Subcutaneous abdominal adipose tissue (tissue), 5 donors: ENCODE measurements around the gene PTPN13.

Experiments
- H3K27ac ChIP-seq: one replicate; pipeline ENCODE4 v1.7.0; 2013; ENCODE audit warnings: low read depth, mild to moderate bottlenecking, inconsistent platforms, low read length, moderate library complexity
- H3K27me3 ChIP-seq, 5 donors: one replicate each; pipeline ENCODE4 v1.7.0; 2013; ENCODE audit warnings: low read length in 5 of 5, inconsistent platforms in 1 of 5; ENCODE audit not compliant: control insufficient read depth in 5 of 5, insufficient read depth in 4 of 5
- H3K36me3 ChIP-seq, 5 donors: one replicate each; pipeline ENCODE4 v1.7.0; 2013; ENCODE audit warnings: low read length in 5 of 5; ENCODE audit not compliant: control insufficient read depth in 5 of 5, insufficient read depth in 5 of 5
- H3K4me1 ChIP-seq, 5 donors: one replicate each; pipeline ENCODE4 v1.7.0; 2013; ENCODE audit warnings: low read length in 5 of 5, mild to moderate bottlenecking in 3 of 5, moderate library complexity in 1 of 5; ENCODE audit not compliant: control insufficient read depth in 5 of 5, insufficient read depth in 5 of 5
- H3K4me3 ChIP-seq, 5 donors: one replicate each; pipeline ENCODE4 v1.7.0; 2013; ENCODE audit warnings: low read length in 5 of 5, low read depth in 1 of 5
- H3K9ac ChIP-seq, 5 donors: one replicate each; pipeline ENCODE4 v1.7.0; 2013; ENCODE audit warnings: low read length in 5 of 5, mild to moderate bottlenecking in 4 of 5, moderate library complexity in 3 of 5
- H3K9me3 ChIP-seq, 5 donors: one replicate each; pipeline ENCODE4 v1.7.0; 2013; ENCODE audit warnings: low read length in 5 of 5; ENCODE audit not compliant: control insufficient read depth in 5 of 5
- donor health status: healthy.
- donor health status: healthy.
- donor health status: healthy.
- donor health status: healthy.
- donor health status: healthy.

The PTPN13 gene

DNA sequence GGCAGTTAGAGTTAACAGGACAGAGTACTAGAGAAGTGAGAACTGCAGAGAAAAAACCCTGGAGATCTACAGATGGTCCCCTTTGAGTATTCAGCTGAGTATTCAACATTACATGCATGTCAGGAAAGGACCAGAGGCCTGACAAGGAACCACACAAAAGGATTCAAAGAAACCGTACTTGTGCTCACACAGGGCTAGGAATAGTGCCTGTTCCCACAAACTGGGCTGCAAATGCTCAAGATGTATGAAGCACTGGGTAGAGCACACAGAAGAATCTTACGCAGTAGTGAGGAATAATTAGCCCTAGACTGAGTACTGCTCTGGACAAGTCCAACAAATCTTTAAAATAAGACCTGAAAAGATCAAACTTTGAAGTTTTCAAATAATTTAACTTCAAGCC is 17.6 kb downstream of the PTPN13 start:
- H3K4me1 ChIP-seq, result peaks cover 0 to 2% (median 0%) of the 10 kb centered on the region in 5 donors
- H3K4me3 ChIP-seq, result no peak overlapping the region
- H3K36me3 ChIP-seq, result no peaks in the 10 kb centered on the region
- no peak overlapping the region for H3K27ac ChIP-seq
- H3K27me3 ChIP-seq, result no peaks in the 10 kb centered on the region
- no peak overlapping the region for H3K9ac ChIP-seq
- no peaks in the 10 kb centered on the region for H3K9me3 ChIP-seq

DNA sequence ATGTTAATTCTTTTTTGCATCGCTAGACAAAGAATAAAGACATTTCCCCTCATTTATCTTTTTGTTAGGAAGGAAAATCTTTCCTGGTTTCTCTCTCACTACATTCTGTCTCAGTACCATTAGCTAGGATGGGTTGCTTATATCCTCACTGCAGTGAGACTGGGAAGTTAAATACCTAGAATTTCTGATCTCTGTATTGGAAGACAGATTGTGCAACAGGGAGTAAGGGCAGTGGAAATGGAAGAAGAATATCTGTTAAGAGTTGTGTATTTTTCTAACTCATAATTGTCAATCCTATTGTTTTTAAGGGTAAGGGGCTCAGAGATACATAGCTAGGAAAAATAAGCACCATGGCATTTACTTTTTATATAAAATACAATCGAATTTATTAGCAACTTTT is 19.6 kb downstream of the PTPN13 start:
- Histone ChIP-seq H3K36me3 (no peaks in the 10 kb centered on the region), H3K9me3 (no peaks in the 10 kb centered on the region), H3K27me3 (no peaks in the 10 kb centered on the region), H3K9ac (no peak overlapping the region), H3K4me1 (peaks cover 0 to 2% (median 0%) of the 10 kb centered on the region in 5 donors), H3K4me3 (no peak overlapping the region), H3K27ac (no peak overlapping the region)

DNA sequence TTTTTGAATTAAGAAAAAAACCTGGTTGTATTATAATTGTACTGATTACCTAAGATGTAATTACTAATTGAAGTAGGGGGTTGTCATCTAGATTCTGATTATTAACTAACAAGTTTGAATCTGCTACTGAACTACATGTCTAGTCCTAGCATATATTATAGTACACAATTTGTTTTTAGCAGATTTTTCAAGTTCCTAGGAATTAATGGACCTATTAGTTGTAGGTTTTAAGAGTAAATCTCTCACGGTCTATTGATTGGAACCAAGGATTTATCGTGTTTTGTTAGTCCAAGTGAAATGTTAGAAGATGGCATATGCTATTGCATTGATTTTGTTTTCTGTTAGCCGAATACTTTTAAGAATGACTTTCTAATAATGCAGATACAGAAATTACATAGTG is 20.8 kb downstream of the PTPN13 start:
- no peak overlapping the region for H3K27ac ChIP-seq
- H3K36me3 ChIP-seq, result no peaks in the 10 kb centered on the region
- no peaks in the 10 kb centered on the region for H3K4me1 ChIP-seq
- no peaks in the 10 kb centered on the region for H3K27me3 ChIP-seq
- peaks cover 0 to 4% (median 0%) of the 10 kb centered on the region in 5 donors for H3K9me3 ChIP-seq
- H3K4me3 ChIP-seq, result no peak overlapping the region
- H3K9ac ChIP-seq, result no peak overlapping the region

DNA sequence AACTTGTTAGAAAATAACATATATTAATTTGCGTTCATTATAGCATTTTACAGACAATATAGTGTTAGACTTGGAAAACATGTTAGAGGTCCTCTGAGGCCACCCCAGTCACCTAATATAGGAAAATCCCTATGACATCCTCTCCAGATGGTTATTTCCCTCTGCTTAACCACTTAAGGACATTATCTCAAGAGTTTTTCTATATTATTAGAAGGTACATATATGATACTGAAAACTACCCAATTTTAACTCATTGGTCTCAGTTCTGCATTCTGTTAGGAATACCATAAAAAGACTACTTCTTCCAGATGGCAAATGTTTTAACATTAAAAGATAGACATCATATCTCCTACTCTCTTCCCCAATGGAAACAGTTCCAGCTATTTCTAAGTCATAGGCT is 21.4 kb downstream of the PTPN13 start:
- peaks cover 0 to 4% (median 0%) of the 10 kb centered on the region in 5 donors for H3K9me3 ChIP-seq
- no peak overlapping the region for H3K4me3 ChIP-seq
- H3K9ac ChIP-seq, result no peak overlapping the region
- H3K27ac ChIP-seq, result no peak overlapping the region
- H3K27me3 ChIP-seq, result no peaks in the 10 kb centered on the region
- no peaks in the 10 kb centered on the region for H3K4me1 ChIP-seq
- H3K36me3 ChIP-seq, result no peaks in the 10 kb centered on the region

DNA sequence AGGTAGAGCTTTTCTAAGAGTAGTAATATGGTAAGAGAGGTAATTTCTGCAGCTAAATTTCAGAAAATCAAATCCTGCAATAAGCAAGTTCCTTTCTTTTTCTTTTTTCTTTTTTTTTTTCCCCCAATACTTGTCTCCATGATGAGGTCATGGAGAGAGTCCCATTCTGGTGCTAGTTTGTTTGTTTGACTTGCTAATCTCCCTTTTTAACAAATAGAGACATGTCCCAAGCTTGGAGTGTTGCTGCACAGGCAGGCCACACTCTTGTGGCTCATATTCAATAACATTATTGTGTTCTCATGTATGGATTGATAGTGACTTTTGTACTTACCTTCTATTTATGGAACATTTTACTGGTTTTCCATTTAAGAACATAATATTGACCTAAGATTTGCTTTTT is 25.5 kb downstream of the PTPN13 start:
- Histone ChIP-seq H3K9ac (no peak overlapping the region), H3K27ac (no peak overlapping the region), H3K4me1 (no peaks in the 10 kb centered on the region), H3K4me3 (no peak overlapping the region), H3K9me3 (peaks cover 0 to 4% (median 0%) of the 10 kb centered on the region in 5 donors), H3K27me3 (no peaks in the 10 kb centered on the region), H3K36me3 (no peaks in the 10 kb centered on the region)

DNA sequence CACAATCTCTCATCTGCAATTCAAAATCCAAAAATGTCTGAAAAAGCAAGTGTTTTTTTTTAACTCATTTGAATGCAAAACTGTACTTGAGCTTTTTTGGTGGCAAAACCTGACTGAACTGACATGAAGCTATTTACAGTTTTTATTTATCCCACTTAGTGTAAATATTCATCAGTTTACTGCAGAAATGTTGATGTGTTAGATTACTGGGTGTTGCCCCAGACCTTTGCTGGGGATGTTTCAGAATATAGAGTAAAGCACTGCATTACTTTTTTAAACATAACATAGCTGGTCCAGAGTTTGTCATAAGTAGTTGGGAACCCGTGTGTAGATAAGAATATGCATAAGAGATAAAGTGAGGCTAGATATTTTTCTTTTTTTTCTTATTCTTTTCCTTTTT is 27.3 kb downstream of the PTPN13 start:
- Histone ChIP-seq H3K4me1 (no peaks in the 10 kb centered on the region), H3K36me3 (no peaks in the 10 kb centered on the region), H3K9me3 (peaks cover 0 to 4% (median 0%) of the 10 kb centered on the region in 5 donors), H3K27ac (no peak overlapping the region), H3K27me3 (no peaks in the 10 kb centered on the region), H3K9ac (no peak overlapping the region), H3K4me3 (no peak overlapping the region)

GRCh38 chr4:86626066-86626465 is 32.0 kb downstream of the PTPN13 start:
- Histone ChIP-seq H3K4me1 (no peaks in the 10 kb centered on the region), H3K36me3 (no peaks in the 10 kb centered on the region), H3K9me3 (no peaks in the 10 kb centered on the region)

GRCh38 chr4:86627462-86628135 is 33.5 kb downstream of the PTPN13 start:
- no peaks in the 10 kb centered on the region for H3K9me3 ChIP-seq
- H3K4me3 ChIP-seq, result no peak overlapping the region
- no peaks in the 10 kb centered on the region for H3K4me1 ChIP-seq
- no peaks in the 10 kb centered on the region for H3K36me3 ChIP-seq
- no peaks in the 10 kb centered on the region for H3K27me3 ChIP-seq
- no peak overlapping the region for H3K9ac ChIP-seq
- H3K27ac ChIP-seq, result no peak overlapping the region

More at GRCh38 chr4:86626066-86626465, 32.0 kb downstream of the PTPN13 start:
- no peak overlapping the region for H3K27ac ChIP-seq
- no peak overlapping the region for H3K9ac ChIP-seq
- H3K4me3 ChIP-seq, result no peak overlapping the region
- H3K27me3 ChIP-seq, result no peaks in the 10 kb centered on the region

GRCh38 chr4:86630629-86631028 is 36.5 kb downstream of the PTPN13 start:
- peaks cover 0 to 3% (median 0%) of the 10 kb centered on the region in 5 donors for H3K4me1 ChIP-seq
- H3K27me3 ChIP-seq, result no peaks in the 10 kb centered on the region
- H3K27ac ChIP-seq, result no peak overlapping the region
- H3K9me3 ChIP-seq, result no peaks in the 10 kb centered on the region
- H3K4me3 ChIP-seq, result no peak overlapping the region
- H3K9ac ChIP-seq, result no peak overlapping the region
- peaks cover 0 to 3% (median 0%) of the 10 kb centered on the region in 5 donors for H3K36me3 ChIP-seq

GRCh38 chr4:86631166-86631565 is 37.1 kb downstream of the PTPN13 start:
- Histone ChIP-seq H3K4me1 (peaks cover 0 to 3% (median 0%) of the 10 kb centered on the region in 5 donors), H3K4me3 (no peak overlapping the region), H3K27me3 (no peaks in the 10 kb centered on the region)

More at GRCh38 chr4:86631166-86631565, 37.1 kb downstream of the PTPN13 start:
- no peak overlapping the region for H3K9ac ChIP-seq
- no peak overlapping the region for H3K27ac ChIP-seq
- H3K9me3 ChIP-seq, result no peaks in the 10 kb centered on the region
- peaks cover 0 to 4% (median 0%) of the 10 kb centered on the region in 5 donors for H3K36me3 ChIP-seq
